GM10248 (cell line): ENCODE data around the gene ADCY7.

ENCODE experiments used
- CTCF ChIA-PET: fragments of 300-600 bp; sonication (Branson Sonifier 250); formaldehyde crosslinking; extraction: SDS; loops from one replicate; lab custom pipeline; 2021; ENCODE audit warnings: antibody characterized with exemption; lab: Yijun Ruan, JAX
- POLR2A ChIA-PET: fragments of 350-650 bp; sonication (Branson Sonifier 250); formaldehyde crosslinking; extraction: SDS; loops from one replicate; lab custom pipeline; 2020; ENCODE audit warnings: antibody characterized with exemption; lab: Yijun Ruan, JAX
- DNase-seq: peaks from one replicate; pipeline ENCODE4 v3.0.0; 2012; ENCODE audit errors: extremely low spot score
- CTCF ChIP-seq: IDR thresholded peaks from 2 replicates; pipeline ENCODE4 v1.5.1; 2012; ENCODE audit warnings: mild to moderate bottlenecking, low read depth; ENCODE audit errors: extremely low read depth, missing control alignments, control extremely low read depth

The ADCY7 gene

GRCh38 chr16:50276801-50277555 is 10.6 kb downstream of the ADCY7 start:
- no peak for DNase-seq
- ChIA-PET CTCF (interaction anchor here (1.2 to 4.5 kb wide), 5 partner anchors 9 to 67 kb away, joined by 3 to 20 read pairs (median 4); no protein-coding TSS in a partner anchor), POLR2A (no interaction called here)
- no peak for TF ChIP-seq CTCF

- ChIA-PET POLR2A (interaction anchor here (0.6 kb wide), 1 partner anchor 19 kb away, joined by 3 read pairs; no protein-coding TSS in a partner anchor), CTCF (interaction anchor here (1.2 to 4.5 kb wide), 7 partner anchors 8 to 528 kb away, joined by 3 to 19 read pairs (median 4); no protein-coding TSS in a partner anchor)
- no peak for TF ChIP-seq CTCF
- DNase-seq, result no peak
Measured at GRCh38 chr16:50278251-50278650, 11.9 kb downstream of the ADCY7 start.

GRCh38 chr16:50279504-50279865 is 13.1 kb downstream of the ADCY7 start:
- POLR2A ChIA-PET, result no interaction called here
- CTCF ChIA-PET, result interaction anchor here (0.8 to 4.5 kb wide), 9 partner anchors 22 to 527 kb away, joined by 3 to 19 read pairs (median 4); no protein-coding TSS in a partner anchor
- TF ChIP-seq CTCF, result no peak
- DNase-seq, result no peak

GRCh38 chr16:50280932-50281331 is 14.6 kb downstream of the ADCY7 start:
- CTCF ChIA-PET, result interaction anchor here (1.2 to 4.5 kb wide), 5 partner anchors 35 to 526 kb away, joined by 3 to 19 read pairs (median 7); no protein-coding TSS in a partner anchor
- no peak for DNase-seq
- TF ChIP-seq CTCF, result no peak
- POLR2A ChIA-PET, result no interaction called here

- CTCF ChIA-PET, result interaction anchor here (1.2 to 4.5 kb wide), 8 partner anchors 8 to 525 kb away, joined by 3 to 19 read pairs (median 6); no protein-coding TSS in a partner anchor
- POLR2A ChIA-PET, result no interaction called here
- TF ChIP-seq CTCF, result no peak
Measured at GRCh38 chr16:50281391-50282009, 15.1 kb downstream of the ADCY7 start.

GRCh38 chr16:50282010-50282538 is 15.7 kb downstream of the ADCY7 start:
- TF ChIP-seq CTCF, result no peak
- CTCF ChIA-PET, result interaction anchor here (1.0 to 2.0 kb wide), 10 partner anchors 9 to 524 kb away, joined by 3 to 8 read pairs (median 4); no protein-coding TSS in a partner anchor
- peak; percentile 84 for DNase-seq
- POLR2A ChIA-PET, result interaction anchor here (0.6 kb wide), 1 partner anchor 7 kb away, joined by 3 read pairs; no protein-coding TSS in a partner anchor

More at GRCh38 chr16:50281391-50282009, 15.1 kb downstream of the ADCY7 start:
- DNase-seq, result no peak
